Heart left ventricle (tissue), 13 donors: Measurements from ENCODE around the gene OAS2.

Source experiments
- POLR2A ChIP-seq, 2 donors: fragments of 450-650 bp; IDR thresholded peaks; one replicate each; pipeline ENCODE4 v1.6.1; 2017; ENCODE audit warnings: antibody characterized with exemption in 2 of 2, mild to moderate bottlenecking in 2 of 2, moderate library complexity in 2 of 2
- TF ChIP-seq, protein P1 (sequence below), 12 donors: fragments of 200-600 bp; sonication (generic) in 4 of 12; IDR thresholded peaks; one replicate each; pipeline versions ENCODE4 v1.5.0 to v1.8.0; 2018 to 2022; ENCODE audit warnings: antibody characterized with exemption in 12 of 12, mild to moderate bottlenecking in 5 of 12
- donor health status: ischemic (EF 13 %, LVEDD 7.1; RV severe dilation, severe dysfunction).
- donor health status: DM: no; HTN: yes; CAD: no.
- donor health status: DM: no; HTN: no; CAD: no.
- donor health status: ischemic (EF 25% LVEDD 6.9; RV normal size, moderate dysfunction).
- donor health status: ischemic (EF 25% LVEDD 5.7; RV mildly dilated, moderate dysfunction).
- donor health status: ischemic (EF 35%, LVEDD 5.7; RV mildly dilated, moderate dysfunction).
- donor health status: nonischemic (EF 11% LVEDD 7.7; RV severe dilation, severe dysfunction).
- donor health status: DM: yes; HTN: yes; CAD: no.
- donor health status: PGD.
- donor health status: ischemic (EF 29% LVEDD 5.4; RV normal size, mild dysfunction).
- donor health status: nonischemic (EF 23%, LVEDD 6.1; RV moderate dilation, normal function).

DNA sequence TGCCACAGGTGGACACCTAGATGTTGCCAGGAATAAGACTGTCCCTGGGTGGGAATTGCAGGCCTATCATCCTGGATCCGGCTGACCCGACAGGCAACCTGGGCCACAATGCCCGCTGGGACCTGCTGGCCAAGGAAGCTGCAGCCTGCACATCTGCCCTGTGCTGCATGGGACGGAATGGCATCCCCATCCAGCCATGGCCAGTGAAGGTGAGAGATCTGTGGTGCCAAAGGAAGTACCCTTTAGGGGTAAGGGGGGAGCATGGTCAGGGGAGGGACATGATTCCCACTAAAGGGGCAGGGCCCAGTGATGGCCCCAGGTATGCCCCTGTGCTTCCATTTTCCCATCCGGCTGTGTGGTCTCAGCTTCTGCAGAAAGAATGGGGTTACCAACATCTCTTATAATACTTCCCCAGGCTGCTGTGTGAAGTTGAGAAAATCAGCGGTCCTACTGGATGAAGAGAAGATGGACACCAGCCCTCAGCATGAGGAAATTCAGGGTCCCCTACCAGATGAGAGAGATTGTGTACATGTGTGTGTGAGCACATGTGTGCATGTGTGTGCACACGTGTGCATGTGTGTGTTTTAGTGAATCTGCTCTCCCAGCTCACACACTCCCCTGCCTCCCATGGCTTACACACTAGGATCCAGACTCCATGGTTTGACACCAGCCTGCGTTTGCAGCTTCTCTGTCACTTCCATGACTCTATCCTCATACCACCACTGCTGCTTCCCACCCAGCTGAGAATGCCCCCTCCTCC is 8.6 kb upstream of the OAS2 start:
- TF ChIP-seq, protein P1, sequence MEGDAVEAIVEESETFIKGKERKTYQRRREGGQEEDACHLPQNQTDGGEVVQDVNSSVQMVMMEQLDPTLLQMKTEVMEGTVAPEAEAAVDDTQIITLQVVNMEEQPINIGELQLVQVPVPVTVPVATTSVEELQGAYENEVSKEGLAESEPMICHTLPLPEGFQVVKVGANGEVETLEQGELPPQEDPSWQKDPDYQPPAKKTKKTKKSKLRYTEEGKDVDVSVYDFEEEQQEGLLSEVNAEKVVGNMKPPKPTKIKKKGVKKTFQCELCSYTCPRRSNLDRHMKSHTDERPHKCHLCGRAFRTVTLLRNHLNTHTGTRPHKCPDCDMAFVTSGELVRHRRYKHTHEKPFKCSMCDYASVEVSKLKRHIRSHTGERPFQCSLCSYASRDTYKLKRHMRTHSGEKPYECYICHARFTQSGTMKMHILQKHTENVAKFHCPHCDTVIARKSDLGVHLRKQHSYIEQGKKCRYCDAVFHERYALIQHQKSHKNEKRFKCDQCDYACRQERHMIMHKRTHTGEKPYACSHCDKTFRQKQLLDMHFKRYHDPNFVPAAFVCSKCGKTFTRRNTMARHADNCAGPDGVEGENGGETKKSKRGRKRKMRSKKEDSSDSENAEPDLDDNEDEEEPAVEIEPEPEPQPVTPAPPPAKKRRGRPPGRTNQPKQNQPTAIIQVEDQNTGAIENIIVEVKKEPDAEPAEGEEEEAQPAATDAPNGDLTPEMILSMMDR (IDR thresholded peaks at IDR 0.05) = no peak
- no peak for TF ChIP-seq POLR2A (IDR thresholded peaks at IDR 0.05)
